HPDE6-E6E7 (cell line): ENCODE data around the gene LAMB4.

Experiments
- DNase-seq: peaks from one replicate; pipeline ENCODE4 v3.0.0; 2011; ENCODE audit warnings: missing footprints; ENCODE audit errors: extremely low spot score

Gene LAMB4

DNA sequence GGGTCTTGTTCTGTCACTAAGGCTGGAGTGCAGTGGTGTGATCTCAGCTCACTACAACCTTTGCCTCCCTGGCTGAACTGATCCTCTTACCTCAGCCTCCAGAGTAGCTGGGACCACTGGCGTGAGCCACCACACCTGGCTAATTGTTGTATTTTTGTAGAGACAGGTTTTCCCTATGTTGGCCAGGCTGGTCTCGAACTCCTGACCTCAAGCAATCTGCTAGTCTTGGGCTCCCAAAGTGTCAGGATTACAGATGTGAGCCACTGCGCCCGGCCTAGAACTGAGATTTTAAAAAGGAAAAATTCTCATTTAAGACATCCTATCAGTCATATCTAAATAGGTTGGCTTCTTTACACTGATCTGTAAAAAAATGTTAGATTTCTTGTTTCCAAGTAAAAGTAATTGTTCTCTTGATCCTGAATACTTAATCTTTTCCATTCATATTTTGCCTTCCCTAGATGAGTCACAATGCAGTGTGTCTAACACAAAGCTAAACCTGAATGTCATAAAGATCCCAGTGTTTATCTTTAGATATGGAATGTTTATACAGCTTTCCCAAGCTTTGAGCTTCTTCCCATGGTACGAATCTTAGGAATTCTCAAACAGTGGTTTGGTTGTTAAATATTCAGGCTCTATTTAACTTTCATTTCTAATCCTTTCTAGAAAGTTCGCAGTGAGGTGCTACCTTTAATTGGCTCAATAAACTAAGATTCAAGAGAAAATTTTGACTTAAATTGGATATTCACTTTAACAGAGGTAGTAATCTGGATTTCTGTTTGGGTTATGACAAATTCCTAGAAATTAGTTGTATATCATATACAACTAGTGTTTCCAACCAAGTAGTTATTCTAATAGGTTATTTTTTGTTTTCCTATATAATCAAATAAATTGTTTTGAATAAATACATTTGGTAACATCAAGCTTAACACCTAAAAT, 115.1 kb downstream of the LAMB4 start:
- DNase-seq, result no peak

DNA sequence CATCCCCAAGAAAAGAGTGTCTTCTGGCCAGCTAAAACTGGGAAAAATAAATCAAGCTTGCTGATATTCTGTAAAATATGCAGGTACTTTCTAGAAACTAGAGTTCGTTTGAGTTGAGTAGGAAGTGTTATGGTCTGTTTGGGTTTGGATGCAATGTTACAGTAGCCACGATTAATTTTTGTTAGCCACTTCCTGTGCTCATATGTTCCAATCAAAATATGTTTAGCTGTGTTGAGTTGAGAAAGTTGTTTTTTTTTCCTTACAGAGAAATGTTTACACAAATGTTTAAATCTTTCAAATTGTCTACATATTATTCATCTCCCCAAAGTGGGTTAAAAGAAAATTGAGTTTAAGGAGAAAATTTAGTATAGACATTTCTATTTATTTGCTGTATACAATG, 115.9 kb downstream of the LAMB4 start:
- no peak for DNase-seq

DNA sequence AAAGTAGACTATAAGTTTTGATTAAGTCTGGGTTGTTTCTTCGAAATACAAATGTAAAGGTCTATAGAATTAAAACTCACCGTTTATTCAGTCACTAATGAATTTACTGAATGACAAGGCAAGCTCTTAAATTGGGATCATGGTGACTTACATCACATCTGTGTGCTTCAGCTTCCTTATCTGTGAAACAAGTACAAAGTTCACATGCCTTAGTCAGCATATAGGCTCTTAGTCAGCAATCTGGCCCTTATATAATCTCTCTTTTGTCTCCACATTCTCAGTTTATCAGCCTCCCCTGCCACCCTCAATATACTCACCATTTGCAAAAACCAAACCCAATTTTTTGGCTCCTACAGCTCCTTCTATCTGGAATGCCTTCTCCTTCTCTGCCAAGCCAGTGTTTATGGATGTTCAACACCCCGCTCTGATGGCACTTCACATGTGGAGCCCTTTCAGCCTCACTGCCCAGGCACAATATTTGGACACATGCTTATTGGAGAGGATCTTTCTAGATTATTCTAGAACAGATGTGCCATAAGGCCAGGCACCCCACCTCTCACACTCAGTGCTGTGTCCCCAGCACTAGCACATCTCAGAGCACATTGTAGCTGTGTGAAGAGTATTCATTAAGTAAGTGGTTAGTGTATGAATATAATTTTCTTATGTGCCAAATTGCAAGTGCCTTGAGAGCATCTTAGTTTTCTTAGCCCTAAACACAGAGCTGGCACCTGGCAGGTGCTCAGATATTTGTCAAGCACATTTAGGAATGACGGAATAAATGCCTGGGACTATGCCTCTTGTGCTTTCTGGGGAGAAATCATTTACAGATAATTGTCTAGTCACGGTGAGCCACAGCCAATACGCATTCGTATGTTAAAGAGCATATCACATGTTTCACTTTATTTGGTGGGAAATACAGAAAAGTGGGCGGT, 117.4 kb downstream of the LAMB4 start:
- DNase-seq, result no peak

DNA sequence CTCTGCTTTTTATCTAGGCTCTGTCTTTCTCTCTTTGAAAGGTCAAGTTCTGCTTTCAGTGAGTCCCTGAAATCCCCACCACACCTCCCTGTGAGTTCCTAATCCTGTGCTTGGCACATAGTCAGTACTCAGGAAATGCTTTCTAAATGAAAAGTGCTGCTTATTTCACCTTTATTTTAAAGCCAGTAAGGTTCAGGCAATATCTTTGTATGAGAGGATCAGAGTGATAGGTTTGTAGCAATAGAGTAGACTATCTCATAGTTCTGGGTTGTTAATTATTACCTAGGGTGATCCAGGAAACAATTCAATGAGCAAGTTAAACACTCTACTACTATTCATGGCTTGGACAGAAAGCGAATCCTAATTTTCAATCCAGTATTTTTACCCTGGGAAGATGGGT, 119.8 kb downstream of the LAMB4 start:
- DNase-seq, result no peak

DNA sequence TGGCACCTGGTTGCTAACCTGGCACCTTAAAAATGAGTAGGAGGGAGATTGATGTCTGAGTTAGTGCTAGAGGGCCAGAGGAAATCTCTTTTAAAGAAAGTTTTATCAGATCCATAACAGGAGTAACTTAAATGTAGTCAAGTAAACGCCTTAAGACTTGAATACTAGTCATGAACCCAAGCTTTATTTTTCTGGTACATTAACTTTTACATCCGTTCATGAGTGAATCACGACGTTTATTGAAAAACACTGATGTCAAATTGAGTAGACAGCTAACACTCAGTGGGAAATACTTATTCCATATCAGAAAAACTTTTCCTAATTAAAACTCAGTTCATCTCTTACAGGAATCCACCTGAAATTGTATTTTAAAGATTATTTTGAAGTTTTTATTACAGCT, 120.3 kb downstream of the LAMB4 start:
- DNase-seq, result no peak

DNA sequence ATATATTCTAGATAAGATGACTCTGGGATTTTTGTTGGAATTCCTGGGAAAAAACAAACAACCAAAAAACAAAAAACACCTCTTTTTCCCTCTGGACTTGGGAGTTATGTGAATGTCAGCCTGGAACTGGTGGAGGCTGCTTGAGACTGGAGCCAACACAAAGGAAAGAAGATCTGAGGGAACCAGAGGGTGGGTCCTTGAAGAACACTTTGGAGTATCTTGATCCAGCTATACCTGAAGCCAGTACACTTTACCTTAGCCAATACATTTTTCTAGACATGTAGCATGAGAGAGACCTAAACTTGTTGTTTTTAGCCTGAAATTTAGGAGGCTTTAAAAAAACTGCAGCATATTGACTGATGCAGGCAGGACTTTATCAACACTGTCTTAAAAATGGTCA, 121.3 kb downstream of the LAMB4 start:
- DNase-seq, result no peak

DNA sequence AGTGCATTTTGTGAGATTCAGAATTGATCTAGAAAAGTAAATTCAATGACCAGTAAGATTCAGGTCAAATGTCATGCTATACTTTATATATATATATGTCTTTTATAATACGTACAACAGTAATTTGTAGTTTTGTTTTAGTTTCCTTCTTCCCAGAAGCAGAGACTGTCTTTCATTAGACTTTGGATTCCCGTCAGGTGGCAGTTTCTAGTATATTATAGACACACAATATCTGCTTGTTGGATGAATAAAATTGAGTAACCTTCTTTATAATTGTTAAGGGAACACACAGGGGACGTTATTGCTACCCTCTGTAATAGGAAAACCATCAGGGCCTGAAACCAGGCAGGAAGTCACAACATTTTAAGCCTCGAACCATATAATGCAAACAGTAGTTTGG, 121.9 kb downstream of the LAMB4 start:
- DNase-seq, result no peak

DNA sequence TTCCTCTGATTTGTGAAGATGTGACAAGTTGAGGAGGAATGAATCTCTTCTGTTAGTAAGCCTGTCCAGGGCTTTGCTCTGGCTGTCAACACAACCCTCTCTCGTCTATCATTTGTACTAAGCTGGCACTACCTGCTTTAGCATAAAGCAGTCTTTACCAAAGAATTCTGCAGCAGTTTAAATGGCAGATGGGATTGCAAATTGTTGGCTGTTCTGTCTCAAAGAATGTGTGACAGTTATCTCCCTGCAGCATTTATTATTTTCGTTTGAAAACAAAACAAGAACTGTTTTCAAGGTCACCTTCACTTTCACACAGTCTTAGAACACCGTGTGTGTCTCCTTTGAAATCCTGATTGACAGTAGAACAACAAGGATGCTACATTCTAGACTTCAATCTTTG, 122.4 kb downstream of the LAMB4 start:
- DNase-seq, result no peak

DNA sequence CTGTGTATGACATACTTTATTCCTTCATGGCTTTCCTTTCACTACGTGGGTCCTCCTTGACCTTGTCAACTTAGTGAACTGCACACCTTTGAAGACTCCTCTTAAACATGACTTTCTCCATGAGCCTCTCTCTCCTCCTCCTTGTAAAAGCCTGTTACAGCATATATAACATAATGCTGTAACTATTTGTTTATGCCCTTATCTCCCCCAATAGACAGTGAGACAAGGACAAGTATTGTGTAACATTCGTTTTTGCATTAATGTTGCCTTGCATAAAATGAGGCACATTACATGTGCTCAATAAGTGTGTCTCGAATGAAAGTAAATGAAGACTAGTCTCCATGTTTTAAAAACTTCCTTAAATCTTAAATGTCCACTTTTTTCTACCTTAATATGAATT, 122.9 kb downstream of the LAMB4 start:
- no peak for DNase-seq

DNA sequence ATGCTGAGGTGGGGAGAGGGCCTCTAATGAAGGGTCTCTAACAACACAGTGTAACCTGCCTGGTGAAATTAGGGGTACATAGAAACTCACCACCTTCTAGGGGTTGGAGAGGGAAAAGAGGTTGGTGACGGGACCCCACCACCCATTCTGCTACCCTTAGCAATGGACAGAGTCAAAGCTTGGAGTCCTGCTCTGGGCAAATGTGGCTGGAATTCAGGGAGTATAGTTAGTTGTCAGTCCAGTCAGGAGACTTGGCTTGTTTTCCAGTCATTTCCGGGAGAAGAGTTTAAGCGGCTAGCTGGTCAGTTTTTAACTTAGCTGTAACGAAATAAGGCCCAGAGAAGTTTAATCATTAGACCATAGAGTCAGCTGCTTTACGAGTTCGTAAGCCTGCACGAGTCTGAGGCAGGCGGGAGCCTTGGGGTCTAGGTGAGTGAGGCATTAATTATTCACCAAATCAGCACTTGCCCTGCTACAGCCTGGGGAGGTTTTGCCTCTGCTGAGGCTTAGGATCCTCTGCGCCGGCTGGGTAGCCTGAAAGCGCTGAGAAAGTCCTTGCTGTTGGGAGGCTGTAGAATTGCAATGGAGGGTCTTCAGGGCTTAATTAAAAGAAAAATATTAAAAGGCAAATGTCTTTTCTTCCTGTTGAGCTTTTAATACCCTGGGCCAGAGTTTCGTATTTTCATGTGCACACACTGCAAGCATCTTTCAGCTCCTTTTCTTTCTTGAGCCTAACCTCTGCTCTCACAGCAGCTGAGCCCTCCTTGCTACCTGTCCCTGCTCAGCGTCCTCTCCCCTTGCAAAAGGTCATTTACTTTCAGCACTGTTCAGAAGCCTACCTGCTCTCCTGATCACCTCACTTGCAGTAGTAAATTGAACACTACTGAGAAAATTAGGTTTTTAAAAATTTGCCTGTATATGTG, 125.7 kb downstream of the LAMB4 start:
- no peak for DNase-seq

DNA sequence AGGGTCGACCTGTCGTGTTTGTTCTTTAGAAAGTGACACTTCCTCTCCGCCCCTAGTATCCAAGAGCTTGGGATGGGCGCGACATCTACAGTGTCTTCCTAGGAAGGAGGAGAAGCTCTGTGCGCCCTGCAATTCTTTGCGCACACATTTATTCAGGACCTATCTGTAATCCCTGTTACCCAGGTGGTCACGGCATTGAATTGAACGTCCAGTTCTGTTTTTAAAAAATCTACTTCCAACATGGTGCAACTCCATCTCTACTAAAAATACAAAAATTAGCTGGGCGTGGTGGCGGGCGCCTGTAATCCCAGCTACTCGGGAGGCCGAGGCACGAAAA, 126.6 kb downstream of the LAMB4 start:
- no peak for DNase-seq

DNA sequence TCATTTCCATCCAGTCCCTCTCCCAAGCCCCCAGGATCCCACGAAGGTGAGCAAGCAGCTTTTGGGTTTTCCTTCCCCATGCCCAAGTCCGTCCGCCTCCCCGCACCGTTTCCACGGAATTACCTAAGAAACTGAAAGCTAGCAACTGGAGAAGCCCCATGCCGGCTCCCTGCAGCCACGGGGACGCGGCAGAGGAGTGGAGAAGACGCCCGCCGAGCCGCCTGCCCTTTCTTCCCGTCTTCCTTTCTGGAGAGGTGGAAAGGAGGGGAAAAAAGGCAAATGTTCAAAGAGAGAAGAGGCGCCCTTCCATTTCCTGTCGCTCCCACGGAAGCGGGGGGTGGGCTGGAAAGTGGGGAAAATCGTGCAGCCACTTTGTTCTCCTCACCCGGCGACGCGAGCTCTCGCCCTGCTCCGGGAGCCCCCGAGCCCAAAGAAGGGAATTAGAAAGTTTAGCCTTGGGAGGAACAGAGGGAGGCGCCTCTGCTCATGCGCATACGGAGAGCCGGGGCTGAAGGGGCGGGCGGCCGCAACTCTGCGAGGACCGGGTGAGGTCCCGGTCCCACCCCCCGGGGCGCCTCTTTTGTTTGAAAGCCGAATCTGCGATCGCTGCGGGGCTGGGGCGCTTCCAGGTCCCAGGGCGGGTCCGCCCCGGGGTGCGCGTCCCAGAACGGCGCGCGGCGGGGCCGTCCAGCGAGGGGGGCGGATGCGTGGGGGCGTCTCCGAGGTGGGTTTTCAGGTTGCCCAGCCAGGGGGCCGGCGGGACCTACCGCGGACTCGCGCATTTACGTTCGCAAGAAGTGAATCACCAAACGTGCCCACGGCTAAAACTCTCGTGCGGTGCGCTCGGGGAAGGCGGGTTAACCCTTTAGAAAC, 127.2 kb downstream of the LAMB4 start, which contains the start of gene LAMB1:
Gene LAMB1 (minus strand): TSS at position 436 of the 873 bp plus-strand sequence. CDS start 276 bp downstream, at position 160.
- DNase-seq, result no peak

DNA sequence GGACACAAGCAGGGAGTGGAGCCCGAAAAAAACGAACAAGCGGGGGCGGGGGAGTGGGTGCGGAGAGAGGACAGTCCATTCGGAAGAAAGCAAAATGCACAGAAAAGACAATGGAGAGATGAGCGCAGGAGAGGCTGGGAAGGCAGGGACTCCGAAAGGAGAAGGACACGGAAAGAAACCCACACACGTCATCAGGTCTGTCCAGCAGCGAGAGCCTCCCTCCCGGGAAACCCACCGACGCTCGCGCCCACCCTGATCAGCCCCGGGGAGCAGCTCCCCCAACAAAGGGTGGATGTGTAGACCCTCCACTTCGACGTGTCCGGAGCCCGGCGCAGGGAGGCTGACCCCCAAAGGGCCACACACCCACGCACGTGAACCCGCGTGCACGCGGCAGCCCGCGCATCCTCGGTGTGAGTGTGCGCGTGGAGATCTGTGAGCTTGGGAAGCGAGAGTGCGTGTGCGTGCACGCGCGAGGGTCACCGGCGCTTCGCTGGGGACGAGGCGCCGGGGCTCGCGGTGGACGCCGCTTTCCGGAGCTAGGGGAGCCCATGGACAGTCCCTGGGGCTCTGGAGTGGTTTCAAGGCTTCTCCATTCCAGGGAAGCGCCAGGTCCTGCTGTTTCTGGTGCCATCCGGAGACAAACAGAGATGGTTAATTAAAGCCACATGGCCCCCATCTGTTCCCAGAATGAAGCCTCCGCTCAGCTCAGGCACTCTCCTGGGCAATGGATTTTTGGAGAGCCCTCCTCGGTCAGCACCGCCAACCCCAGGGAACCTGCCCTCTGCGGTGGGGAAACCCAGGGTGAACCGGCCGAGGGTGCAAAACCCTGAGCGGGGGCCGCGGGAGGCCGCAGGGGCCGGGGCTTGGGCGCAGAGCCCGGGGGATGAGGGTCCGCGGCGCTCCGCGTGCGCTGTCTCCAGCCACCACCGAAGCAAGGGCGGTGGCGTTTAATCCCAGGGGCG, 128.1 kb downstream of the LAMB4 start:
- DNase-seq, result no peak

DNA sequence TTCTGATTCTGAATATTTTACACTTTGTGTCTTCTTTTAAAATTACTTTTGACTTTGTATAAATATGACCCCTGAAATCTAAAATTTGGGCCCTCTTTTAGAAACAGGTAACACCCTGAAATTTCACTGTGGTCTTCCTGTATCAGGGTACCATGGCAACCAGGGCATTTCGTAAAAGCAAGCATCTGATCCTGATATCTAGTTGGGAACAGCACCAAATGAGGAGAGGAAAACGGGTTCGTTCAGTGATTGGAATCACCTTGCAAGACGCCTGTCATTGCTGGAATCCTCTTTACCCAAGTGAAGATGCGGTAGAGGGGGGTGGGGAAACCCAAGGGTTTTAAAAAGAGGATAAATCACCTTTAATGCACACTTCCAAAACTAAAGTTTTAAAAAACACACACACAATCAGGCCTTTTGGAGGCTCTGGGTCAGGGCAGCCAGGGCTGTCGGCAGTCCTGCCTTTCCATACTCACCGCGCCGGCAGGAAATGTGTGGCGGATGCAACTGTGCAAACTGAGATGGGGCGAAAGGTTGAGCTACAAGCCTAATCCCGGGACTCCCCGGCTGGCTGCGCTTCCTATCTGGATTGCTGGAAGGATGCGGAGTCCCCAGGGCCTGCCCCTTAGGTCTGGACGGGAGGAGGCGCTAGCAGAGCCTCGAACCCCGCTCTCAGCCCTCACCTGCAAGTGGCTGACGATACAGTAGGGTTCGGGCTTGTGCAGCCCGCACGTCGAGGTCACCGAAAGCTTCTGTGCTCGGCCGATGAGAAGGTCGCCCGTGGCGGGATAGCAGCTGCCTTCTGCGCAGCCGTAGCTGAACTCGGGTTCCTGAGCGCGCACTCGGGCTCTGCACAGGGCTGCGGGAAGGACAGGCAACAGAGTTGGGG, 129.0 kb downstream of the LAMB4 start:
- no peak for DNase-seq

DNA sequence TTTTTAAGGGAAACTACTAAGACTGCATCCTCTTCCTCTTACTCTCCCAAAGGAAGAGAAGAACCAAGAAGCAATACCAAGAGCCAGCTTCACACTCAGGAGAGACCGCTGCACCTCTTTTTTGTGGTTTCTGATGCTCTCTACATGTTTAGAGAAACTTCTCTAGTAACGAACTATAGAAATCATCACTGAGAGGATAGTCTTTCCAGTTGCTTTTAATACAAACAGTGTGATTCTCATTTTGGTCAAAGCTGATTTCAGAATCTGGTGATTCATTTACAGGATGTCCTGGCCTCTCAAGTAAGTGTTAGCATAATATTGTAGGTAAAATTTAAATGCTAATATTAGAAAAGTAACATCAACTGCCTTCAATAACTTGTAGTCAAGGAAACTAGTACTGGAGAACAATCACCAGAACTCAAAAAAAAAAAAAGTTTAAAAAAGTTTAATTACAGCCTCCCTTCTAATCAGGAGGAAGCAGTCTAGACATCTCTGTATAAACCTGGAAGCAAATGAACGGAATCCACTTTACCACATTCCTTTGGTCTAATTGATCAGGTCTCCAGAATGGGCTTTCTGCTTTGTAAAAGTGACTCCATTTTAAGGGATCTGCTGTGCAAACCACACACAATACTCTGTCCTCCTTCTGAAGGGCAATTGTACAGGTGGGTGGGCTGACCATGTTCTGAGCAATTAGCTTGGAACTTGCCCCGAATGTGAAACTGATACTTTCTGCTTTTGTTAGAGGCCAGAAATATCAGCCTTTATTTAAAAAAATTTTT, 130.2 kb downstream of the LAMB4 start:
- DNase-seq, result no peak

DNA sequence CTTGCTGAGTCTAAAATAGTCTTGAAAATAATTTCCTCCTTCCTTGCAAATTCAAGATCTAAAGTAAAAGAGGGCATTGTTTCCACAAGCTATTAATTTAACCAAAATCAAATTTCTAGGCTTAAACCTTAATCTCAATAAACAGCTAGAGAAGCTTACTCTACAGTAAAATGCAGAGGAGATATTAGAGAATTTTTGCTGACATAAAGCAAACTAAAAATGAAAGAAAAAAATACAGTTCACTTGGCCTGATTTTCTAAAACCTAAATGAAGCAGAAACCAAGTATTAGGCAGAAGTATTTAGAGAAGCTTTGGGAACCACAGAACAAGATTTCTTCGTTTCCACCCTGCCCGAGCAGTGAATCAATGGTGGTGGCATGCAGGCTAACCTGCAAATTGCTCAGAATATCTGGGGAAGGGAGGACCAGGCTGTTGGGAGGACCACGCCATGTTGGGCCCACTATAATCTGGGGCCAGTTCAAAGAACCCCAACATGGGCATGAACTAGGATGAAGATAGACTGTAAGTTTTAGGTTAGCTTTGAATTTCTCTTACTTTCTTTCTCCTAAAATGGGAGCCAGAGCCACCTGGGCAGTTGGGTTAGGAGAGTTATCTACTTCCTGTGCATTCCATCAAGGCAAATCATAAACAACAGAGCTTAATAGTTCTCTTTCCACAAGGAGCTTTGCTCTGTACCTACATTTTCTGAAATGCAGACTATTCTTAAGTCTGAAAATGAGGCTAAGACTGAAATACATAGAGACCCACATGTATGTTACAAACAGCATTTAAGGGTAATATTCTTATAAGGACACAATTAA, 131.3 kb downstream of the LAMB4 start:
- no peak for DNase-seq

DNA sequence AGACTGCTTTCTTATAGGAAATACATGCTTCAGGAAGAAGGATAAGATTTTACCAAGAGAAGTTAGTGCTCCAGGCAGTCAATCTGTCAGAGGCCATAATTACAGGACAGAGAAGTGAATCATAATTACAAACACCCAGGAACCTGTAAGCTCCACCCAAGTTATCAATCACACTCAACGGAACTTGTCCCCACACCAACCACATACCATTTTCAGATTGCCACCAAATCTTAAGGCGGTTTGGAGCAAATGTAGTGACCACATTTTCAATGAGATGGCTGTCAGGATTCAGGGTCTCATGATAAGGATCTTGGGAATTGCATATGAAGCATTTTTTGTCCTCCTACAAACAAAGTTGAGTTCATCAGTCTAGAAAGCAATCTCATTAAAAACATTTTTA, 132.0 kb downstream of the LAMB4 start:
- DNase-seq, result no peak
